GM12891 (cell line): Measurements from ENCODE around the gene ZIM2.

Experiments
- POLR2A ChIP-seq: IDR thresholded peaks from 2 replicates; pipeline ENCODE4 v1.6.1; 2011; ENCODE audit warnings: low read depth, low read length, control low read depth
- SPI1 ChIP-seq: IDR thresholded peaks from 2 replicates; pipeline ENCODE4 v1.6.1; 2011; ENCODE audit warnings: low read depth, low read length, control low read depth

DNA sequence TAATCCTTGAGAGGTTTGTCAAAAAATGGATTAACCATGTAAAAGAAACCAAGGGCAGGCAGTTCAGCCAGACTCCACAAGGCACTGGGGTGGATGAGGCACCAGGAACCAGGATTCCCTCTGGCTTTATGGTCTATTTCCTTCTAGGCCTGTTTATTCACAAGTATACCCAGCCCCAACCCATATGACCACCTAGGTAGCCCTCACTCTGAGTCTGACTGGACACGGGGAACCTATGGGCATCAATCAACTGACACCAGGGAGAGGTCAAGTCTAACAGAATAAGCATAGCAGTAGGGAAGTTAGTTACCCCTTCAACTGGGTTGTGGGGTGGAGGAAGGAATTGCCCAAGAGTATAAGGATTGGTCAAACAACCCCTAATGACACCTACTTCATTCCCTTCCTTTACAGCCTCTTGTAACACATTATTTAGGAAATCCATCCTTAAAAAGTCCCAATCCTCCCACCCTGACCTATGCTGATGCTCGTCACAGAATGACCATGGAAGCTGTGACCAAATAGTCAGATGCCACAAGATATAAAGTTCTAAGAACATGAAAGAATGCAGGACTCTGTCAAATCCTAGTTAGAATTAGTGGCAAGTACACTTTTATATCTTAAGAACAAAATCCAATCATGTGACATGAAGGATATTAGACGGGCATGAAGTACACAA is 31.7 kb downstream of the ZIM2 start:
- TF ChIP-seq SPI1 (no peak), POLR2A (no peak)
